IPS-18c (cell line): ENCODE results near the gene RFK.

Experiments used
- H3K4me3 ChIP-seq: 2 replicates; pipeline ENCODE4 v1.7.0; 2013; ENCODE audit warnings: low read depth, mild to moderate bottlenecking, low read length, moderate library complexity; ENCODE audit not compliant: insufficient read depth
- H3K9me3 ChIP-seq: one replicate; pipeline ENCODE4 v1.6.1; 2013; ENCODE audit warnings: mild to moderate bottlenecking, low read length, moderate library complexity; ENCODE audit not compliant: control insufficient read depth, insufficient read depth

Gene RFK

DNA sequence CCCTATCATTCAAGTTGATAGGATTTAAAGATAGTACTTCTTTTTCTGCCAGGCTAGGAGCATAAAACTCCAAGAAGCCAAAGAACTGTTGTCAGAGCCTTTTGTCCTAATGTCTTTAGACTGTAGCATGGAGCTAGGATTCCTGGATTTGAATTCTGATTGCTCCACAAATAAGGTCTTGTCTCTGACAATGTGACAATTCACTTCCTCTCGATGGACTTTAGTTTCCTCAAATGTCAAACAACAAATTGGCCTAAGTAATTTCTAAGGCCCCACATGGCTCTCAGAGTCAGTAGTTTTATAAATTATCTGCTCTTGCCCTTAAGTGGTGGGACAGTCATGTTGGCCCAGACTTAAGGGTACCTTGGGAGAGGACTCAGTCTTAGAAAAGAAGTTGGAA is 36.7 kb downstream of the RFK start:
- no peak overlapping the region for H3K4me3 ChIP-seq
- no peaks in the 10 kb centered on the region for H3K9me3 ChIP-seq

DNA sequence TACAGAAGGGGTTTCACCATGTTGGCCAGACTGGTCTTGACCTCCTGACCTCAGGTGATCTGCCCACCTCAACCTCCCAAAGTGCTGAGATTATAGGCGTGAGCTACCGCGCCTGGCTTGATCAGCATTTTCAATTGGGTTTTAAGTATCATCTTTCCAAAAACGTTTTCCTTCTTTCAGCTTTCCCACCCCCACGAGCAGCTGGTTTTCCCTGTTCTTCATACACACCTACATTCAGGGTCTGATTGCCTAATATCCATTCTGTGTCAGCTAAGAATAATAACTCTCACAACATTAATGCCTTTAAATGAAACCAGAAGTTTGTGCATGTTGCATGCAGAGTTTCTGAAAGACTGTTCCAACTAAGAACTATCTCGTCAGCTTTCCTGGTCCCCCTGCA is 38.3 kb downstream of the RFK start:
- Histone ChIP-seq H3K4me3 (no peak overlapping the region), H3K9me3 (no peaks in the 10 kb centered on the region)

DNA sequence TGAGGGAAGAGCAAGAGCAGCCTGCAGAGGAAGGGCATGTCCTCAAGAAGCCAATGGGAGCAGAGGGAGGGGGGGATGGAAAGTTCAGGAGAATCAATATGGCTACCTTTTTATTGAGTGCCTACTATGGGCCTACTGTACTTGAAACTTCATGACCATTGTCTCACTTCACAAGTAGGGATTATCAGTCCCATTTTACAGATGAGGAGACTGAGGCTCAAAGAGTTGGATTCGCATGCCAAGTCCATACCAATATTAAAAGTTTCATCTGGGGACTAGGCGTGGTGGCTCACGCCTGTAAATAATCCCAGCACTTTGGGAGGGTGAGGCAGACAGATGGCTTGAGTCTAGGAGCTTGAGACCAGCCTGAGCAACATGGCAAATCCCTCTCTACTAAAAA is 40.0 kb downstream of the RFK start:
- H3K4me3 ChIP-seq: no peak overlapping the region

DNA sequence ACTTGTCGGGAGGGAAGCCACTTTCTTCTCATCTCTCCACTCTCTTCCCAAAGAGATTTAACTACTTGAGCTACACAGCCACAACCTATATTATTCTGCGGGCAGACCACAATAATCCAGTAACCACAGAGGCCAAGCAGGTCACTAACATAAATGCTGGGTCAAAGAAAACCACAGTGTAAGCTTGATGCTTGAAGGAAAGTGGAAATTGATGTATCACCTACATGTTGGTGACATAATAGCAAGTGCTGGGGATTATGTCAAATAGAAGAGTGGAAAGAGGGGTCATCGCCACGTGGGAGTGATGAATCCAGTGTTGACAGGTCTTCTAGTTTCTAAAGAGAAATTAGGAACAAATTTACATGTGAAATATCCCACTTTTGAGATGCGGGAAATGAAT is 40.9 kb downstream of the RFK start:
- no peaks in the 10 kb centered on the region for H3K9me3 ChIP-seq
- H3K4me3 ChIP-seq: no peak overlapping the region

More for the DNA sequence above, 40.0 kb downstream of the RFK start:
- H3K9me3 ChIP-seq: no peaks in the 10 kb centered on the region

DNA sequence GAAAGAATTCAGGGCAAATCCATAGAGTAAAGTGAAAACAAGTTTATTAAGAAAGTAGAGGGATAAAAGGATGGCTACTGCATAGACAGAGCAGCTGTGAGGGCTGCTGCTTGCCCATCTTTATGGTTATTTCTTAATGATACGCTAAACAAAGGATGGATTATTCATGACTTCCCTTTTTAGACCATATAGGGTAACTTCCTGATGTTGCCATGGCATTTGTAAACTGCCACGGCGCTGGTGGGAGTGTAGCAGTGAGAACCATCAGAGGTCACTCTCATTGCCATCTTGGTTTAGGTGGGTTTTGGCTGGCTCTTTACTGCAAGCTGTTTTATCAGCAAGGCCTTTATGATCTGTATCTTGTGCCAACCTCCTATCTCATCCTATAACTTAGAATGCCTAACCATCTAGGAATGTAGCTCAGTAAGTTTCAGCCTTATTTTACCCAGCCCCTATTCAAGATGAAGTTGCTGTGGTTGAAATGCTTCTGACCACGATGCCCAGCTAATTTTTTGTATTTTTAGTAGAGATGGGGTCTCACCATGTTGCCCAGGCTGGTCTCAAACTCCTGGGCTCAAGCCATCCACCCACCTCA is 42.1 kb downstream of the RFK start:
- H3K9me3 ChIP-seq: no peaks in the 10 kb centered on the region
- no peak overlapping the region for H3K4me3 ChIP-seq

DNA sequence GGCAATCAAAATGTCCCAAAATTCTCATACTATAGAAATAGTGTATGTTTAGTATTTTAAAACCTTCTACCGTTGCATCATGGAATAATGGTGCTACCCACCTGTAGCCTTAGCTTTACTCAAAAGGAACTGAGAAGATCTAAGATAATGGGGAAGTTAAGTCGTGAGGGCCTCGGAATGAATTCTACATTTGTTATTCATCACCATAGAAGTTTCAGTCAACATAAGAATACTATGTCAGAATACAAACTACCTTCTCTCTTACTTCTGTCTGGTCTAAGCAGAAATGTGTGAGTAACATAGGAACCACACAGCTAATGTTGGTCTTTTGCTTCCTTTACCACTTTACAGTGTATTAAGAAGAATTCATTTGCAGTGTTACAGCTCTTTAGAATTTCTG is 43.2 kb downstream of the RFK start:
- Histone ChIP-seq H3K4me3 (no peak overlapping the region), H3K9me3 (no peaks in the 10 kb centered on the region)

DNA sequence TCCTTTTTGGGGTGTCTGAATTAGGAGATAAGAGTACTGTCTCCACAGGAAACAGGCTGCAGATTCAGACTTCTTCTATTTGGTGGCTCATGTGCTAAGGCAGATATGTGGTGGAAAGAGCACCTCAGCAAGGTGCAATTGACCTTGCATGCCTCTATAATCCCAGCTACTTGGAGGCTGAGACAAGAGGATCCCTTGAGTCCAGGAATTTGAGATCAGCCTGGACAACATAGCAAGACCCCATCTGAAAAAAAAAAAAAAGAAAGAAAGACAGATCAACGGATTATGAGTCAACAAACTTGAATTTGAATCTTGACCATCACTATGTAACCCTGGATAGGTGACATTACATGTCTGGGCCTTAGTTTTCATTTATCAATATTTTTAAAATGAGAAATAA is 44.4 kb downstream of the RFK start:
- H3K4me3 ChIP-seq: no peak overlapping the region

DNA sequence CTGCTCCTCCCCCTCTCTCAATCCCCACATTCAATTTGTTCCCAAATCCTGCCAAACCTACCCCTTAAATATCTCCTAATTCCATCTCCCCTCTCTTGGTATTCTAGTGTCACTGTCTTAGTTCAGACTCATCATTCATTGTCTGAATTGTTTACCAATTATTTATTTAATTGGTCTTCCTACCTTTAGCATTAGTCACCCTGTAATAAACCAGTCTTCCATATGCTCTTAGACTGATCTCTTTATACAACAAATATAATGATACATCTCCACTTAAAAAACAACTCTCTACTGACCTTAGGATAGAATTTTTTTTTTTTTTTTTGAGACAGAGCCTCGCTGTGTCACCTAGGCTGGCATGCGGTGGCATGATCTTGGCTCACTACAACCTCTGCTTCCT is 51.4 kb downstream of the RFK start:
- no peak overlapping the region for H3K4me3 ChIP-seq
- no peaks in the 10 kb centered on the region for H3K9me3 ChIP-seq

More for the DNA sequence above, 44.4 kb downstream of the RFK start:
- H3K9me3 ChIP-seq: no peaks in the 10 kb centered on the region

DNA sequence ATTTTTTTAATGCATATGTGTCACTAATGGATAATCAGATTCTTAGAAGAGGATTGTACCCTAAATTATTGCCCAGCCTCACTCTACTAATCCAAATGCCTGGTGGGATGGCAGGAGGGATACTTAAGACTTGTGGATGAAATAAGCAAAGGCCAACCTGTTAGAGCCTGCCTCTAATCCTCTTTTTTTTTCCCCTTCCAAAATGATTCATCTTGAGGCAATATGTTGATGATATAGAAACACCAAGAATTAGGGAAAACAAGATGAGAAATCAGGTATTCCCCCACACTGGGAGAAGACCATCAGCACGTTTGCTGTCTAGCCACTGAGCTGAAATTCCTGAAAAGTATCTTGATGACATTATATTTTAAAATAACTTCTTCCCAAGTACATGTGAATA is 52.0 kb downstream of the RFK start:
- no peaks in the 10 kb centered on the region for H3K9me3 ChIP-seq
- no peak overlapping the region for H3K4me3 ChIP-seq

DNA sequence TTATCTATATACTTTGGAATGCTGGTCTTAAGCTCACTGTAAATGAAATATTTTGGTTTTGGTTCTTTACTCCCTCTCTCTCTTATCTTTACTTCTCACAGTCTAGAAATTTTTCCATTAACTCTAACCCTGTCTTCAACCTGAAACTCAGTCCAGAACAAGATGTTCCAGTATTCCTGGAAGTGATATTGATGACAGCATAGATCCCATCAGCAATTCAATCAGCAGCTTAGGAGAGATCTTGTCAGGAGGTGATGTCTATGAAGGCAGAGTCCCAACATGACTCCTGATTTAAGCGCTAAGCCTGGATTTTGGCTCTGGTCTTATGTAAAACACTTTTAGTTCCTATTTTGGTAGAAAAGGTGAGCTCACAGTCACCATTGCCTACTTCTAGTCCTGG is 52.6 kb downstream of the RFK start:
- H3K4me3 ChIP-seq: no peak overlapping the region
- no peaks in the 10 kb centered on the region for H3K9me3 ChIP-seq

DNA sequence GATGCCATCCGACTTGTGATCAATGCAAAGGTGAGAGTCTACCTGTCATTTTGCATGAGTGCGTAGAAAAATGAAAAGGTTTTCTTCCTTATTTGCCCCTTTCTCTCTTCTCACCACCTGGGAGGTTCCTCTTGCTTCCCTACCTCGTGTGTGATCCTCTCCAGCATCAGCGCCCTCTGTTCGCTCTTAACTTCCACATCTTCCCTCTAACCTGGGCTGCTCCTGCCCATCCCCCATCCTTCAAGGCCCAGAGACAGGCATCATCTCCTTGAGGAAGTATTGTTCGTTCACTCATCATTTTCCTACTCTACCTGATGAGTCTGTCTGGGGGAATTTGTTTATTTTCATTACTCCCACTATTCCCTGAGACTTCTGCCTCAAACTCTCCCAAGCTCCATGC is 55.8 kb downstream of the RFK start:
- H3K4me3 ChIP-seq: no peak overlapping the region
- H3K9me3 ChIP-seq: no peaks in the 10 kb centered on the region

DNA sequence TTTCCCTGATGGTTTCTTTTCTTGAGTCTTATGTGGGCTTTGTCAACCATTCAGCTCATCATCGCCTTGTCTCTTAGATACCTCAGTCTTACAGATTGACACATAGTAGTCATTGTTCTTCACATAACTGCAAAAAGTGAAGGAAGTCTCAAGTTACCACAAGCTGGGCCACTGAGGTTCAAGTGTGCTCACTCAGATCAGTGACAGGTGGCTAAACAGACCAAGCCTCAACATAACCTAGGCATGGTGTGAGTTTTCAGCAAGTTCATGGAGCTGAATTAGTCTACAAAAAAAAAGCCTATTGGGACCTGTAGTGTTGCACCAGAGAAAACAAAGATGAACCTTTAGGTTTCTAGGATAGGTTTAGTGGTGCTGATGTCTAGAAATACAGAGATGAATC is 58.2 kb downstream of the RFK start:
- Histone ChIP-seq H3K9me3 (no peaks in the 10 kb centered on the region), H3K4me3 (no peak overlapping the region)
